Right lobe of liver (tissue), 4 donors: ENCODE results near the gene ACAP2.

Experiments used
- CTCF ChIP-seq, 4 donors: fragments of 200-600 bp in 3 of 4; fragments of 450-650 bp in 1 of 4; IDR thresholded peaks; one replicate each; pipeline versions ENCODE4 v1.5.1 to v1.8.0; 2016 to 2022; ENCODE audit warnings: antibody characterized with exemption in 4 of 4, mild to moderate bottlenecking in 2 of 4
- POLR2A ChIP-seq: fragments of 450-650 bp; IDR thresholded peaks from one replicate; pipeline ENCODE4 v1.6.1; 2017; ENCODE audit warnings: antibody characterized with exemption, mild to moderate bottlenecking
- donor health status: DM: no; HTN: no; CAD: no.
- donor health status: DM: no; HTN: no; CAD: no.
- donor health status: DM: no; HTN: yes; CAD: no.

- TF ChIP-seq CTCF (IDR thresholded peaks at IDR 0.05): no peak
- no peak for TF ChIP-seq POLR2A
Observed at GRCh38 chr3:195270079-195270816, 172.6 kb downstream of the ACAP2 start.
